ENCODE data around the gene SORL1.

DNA sequence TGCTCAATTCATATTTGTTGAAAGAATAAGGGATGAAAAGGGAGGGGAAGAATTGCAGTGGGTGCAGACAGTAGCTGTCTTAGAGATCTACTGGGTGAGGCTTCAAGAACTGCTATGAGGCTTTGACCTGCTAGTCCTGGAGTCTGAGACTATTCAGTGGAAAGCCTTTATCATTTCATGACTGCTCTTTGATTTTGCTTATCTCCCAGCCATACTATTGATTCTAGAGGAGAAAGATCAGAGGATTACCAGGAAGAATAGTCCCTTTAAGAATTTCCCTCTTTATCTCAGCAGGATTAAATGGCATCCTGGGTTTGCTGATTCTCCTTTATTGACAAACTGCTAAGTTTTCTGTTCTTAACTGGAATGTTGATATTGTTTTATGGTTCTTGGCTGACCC, 108.1 kb downstream of the SORL1 start:
- TF ChIP-seq SP1 (IDR thresholded peaks at IDR 0.05) (no peak), NFRKB (IDR thresholded peaks at IDR 0.05) (no peak), TARDBP (IDR thresholded peaks at IDR 0.05) (no peak), ELF4 (IDR thresholded peaks at IDR 0.05) (no peak), L3MBTL2 (conservative IDR thresholded peaks at IDR 0.05) (no peak), FOXK2 (IDR thresholded peaks at IDR 0.05) (no peak), SUZ12 (IDR thresholded peaks at IDR 0.05) (no peak), BHLHE40 (IDR thresholded peaks at IDR 0.05; ENCODE audit: borderline replicate concordance) (no peak), ARNT (IDR thresholded peaks at IDR 0.05) (no peak), HDGF (IDR thresholded peaks at IDR 0.05; ENCODE audit: borderline replicate concordance) (no peak), FOXM1 (IDR thresholded peaks at IDR 0.05; ENCODE audit: borderline replicate concordance) (no peak), LEF1 (IDR thresholded peaks at IDR 0.05; ENCODE audit: borderline replicate concordance) (no peak)
- TF ChIP-seq, protein P1, sequence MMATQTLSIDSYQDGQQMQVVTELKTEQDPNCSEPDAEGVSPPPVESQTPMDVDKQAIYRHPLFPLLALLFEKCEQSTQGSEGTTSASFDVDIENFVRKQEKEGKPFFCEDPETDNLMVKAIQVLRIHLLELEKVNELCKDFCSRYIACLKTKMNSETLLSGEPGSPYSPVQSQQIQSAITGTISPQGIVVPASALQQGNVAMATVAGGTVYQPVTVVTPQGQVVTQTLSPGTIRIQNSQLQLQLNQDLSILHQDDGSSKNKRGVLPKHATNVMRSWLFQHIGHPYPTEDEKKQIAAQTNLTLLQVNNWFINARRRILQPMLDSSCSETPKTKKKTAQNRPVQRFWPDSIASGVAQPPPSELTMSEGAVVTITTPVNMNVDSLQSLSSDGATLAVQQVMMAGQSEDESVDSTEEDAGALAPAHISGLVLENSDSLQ (IDR thresholded peaks at IDR 0.05) = no peak
